GM19239 (cell line): Measurements from ENCODE around the gene SOX12.
"Not testable (repeated sequence)": the region's sequence is repeated elsewhere in the genome, so short reads cannot be mapped to it uniquely, and the experiment has no call there.

Experiments used
- DNase-seq: peaks from one replicate; pipeline ENCODE4 v3.0.0; 2011; ENCODE audit warnings: low spot score; ENCODE audit not compliant: insufficient read length
- FAIRE-seq: peaks from 2 replicates; lab custom pipeline; 2011; peaks lifted over from hg19 to GRCh38; lab: Jason Lieb, UNC

SOX12 gene

GRCh38 chr20:376089-376488, 50.7 kb downstream of the SOX12 start:
- DNase-seq (no peak), FAIRE-seq (no peak)

- DNase-seq (no peak), FAIRE-seq (no peak)
Measured at GRCh38 chr20:376750-377149, 51.4 kb downstream of the SOX12 start.

- not testable (repeated sequence) for FAIRE-seq, DNase-seq
Measured at GRCh38 chr20:377578-377977, 52.2 kb downstream of the SOX12 start.

- FAIRE-seq (no peak), DNase-seq (no peak)
Measured at GRCh38 chr20:378961-379336, 53.6 kb downstream of the SOX12 start.
